Measurements from ENCODE around the gene ARHGAP10.

Gene ARHGAP10

DNA sequence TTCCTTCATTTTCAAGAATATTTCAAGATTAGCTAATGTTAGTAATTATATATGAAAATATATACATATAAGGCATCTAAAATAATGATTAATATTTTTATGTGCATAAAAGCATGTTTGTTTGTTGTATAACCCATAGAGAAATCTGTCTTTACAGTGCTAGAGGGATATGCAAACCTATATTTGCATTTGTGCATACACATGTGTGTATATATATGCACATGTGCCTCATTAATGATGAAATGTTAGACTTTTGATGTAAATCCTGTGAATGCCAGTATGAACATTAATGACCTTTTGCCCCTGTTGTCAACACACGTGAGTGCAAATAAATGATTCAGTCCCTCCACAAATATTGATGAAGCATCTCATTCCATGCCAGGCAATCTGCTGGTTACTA lies 197.9 kb downstream of the ARHGAP10 start:
- Histone ChIP-seq H3K4me2 (ENCODE audit: low read length) (no peak overlapping the region), H3K79me2 (ENCODE audit: control insufficient read depth, low read length) (no peaks in the 10 kb centered on the region), H3K27me3 (ENCODE audit: control insufficient read depth, low read length) (no peaks in the 10 kb centered on the region), H3K36me3 (ENCODE audit: control insufficient read depth, low read length) (no peaks in the 10 kb centered on the region), H3K27ac (ENCODE audit: low read depth, low read length) (no peak overlapping the region), H4K20me1 (ENCODE audit: control insufficient read depth, insufficient read depth, low read depth, low read length) (no peaks in the 10 kb centered on the region), H3K4me3 (ENCODE audit: low read length) (no peak overlapping the region), H3K9me2 (replicated peaks; ENCODE audit: control insufficient read depth, low read length) (no peaks in the 10 kb centered on the region), H3K4me1 (ENCODE audit: control insufficient read depth, low read length) (no peaks in the 10 kb centered on the region), H3K9me3 (ENCODE audit: control insufficient read depth, insufficient read depth, low read length) (no peaks in the 10 kb centered on the region), H3F3A (ENCODE audit: control insufficient read depth, insufficient read depth) (no peaks in the 10 kb centered on the region)
- no peak for TF ChIP-seq CTCF (IDR thresholded peaks at IDR 0.05; ENCODE audit: low read depth, low read length, poor library complexity, severe bottlenecking)
- no peak for TF ChIP-seq EZH2phosphoT487 (IDR thresholded peaks at IDR 0.05; ENCODE audit: borderline replicate concordance, low read length)

GRCh38 chr4:147933316-147933715 lies 201.4 kb downstream of the ARHGAP10 start:
- H3K4me2 ChIP-seq (ENCODE audit: low read length) = no peak overlapping the region
- H3F3A ChIP-seq (ENCODE audit: control insufficient read depth, insufficient read depth) = no peaks in the 10 kb centered on the region
- no peaks in the 10 kb centered on the region for H3K27me3 ChIP-seq (ENCODE audit: control insufficient read depth, low read length)
- no peak overlapping the region for H3K4me3 ChIP-seq (ENCODE audit: low read length)
- no peaks in the 10 kb centered on the region for H3K9me3 ChIP-seq (ENCODE audit: control insufficient read depth, insufficient read depth, low read length)
- H3K36me3 ChIP-seq (ENCODE audit: control insufficient read depth, low read length) = no peaks in the 10 kb centered on the region
- no peaks in the 10 kb centered on the region for H3K79me2 ChIP-seq (ENCODE audit: control insufficient read depth, low read length)
- H3K27ac ChIP-seq (ENCODE audit: low read depth, low read length) = no peak overlapping the region
- TF ChIP-seq CTCF (IDR thresholded peaks at IDR 0.05; ENCODE audit: low read depth, low read length, poor library complexity, severe bottlenecking) (no peak), EZH2phosphoT487 (IDR thresholded peaks at IDR 0.05; ENCODE audit: borderline replicate concordance, low read length) (no peak)
- no peaks in the 10 kb centered on the region for H4K20me1 ChIP-seq (ENCODE audit: control insufficient read depth, insufficient read depth, low read depth, low read length)
- no peaks in the 10 kb centered on the region for H3K9me2 ChIP-seq (replicated peaks; ENCODE audit: control insufficient read depth, low read length)
- no peaks in the 10 kb centered on the region for H3K4me1 ChIP-seq (ENCODE audit: control insufficient read depth, low read length)

DNA sequence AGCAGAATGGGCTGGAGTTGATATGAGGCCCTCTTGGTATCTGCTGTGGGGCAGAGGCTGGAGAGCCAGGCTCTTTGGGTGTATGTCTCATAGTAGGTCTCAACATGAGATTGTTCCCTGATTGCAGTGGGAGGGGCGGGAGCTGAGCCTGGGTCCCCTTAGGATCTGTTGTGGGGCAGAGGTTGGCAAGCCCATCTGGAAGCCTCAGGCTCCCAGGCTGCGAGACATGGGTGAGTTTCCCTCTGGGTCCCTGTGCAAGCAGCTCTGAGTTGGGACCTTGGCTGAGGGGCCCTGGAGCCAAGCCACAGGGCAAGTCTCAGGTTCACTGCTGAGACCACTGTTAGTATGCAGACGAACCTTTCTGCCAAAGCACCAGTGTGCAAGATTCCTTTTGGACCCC lies 201.9 kb downstream of the ARHGAP10 start:
- Histone ChIP-seq H3K79me2 (ENCODE audit: control insufficient read depth, low read length) (no peaks in the 10 kb centered on the region), H3K9me2 (replicated peaks; ENCODE audit: control insufficient read depth, low read length) (no peaks in the 10 kb centered on the region), H3F3A (ENCODE audit: control insufficient read depth, insufficient read depth) (no peaks in the 10 kb centered on the region), H3K36me3 (ENCODE audit: control insufficient read depth, low read length) (no peaks in the 10 kb centered on the region), H3K4me2 (ENCODE audit: low read length) (no peak overlapping the region), H3K9me3 (ENCODE audit: control insufficient read depth, insufficient read depth, low read length) (no peaks in the 10 kb centered on the region), H3K27me3 (ENCODE audit: control insufficient read depth, low read length) (no peaks in the 10 kb centered on the region), H3K4me1 (ENCODE audit: control insufficient read depth, low read length) (no peaks in the 10 kb centered on the region), H3K4me3 (ENCODE audit: low read length) (no peak overlapping the region), H4K20me1 (ENCODE audit: control insufficient read depth, insufficient read depth, low read depth, low read length) (no peaks in the 10 kb centered on the region), H3K27ac (ENCODE audit: low read depth, low read length) (no peak overlapping the region)
- no peak for TF ChIP-seq CTCF (IDR thresholded peaks at IDR 0.05; ENCODE audit: low read depth, low read length, poor library complexity, severe bottlenecking)
- no peak for TF ChIP-seq EZH2phosphoT487 (IDR thresholded peaks at IDR 0.05; ENCODE audit: borderline replicate concordance, low read length)

- Histone ChIP-seq H3K27me3 (ENCODE audit: control insufficient read depth, low read length) (no peaks in the 10 kb centered on the region), H3K4me2 (ENCODE audit: low read length) (no peak overlapping the region), H4K20me1 (ENCODE audit: control insufficient read depth, insufficient read depth, low read depth, low read length) (no peaks in the 10 kb centered on the region), H3K36me3 (ENCODE audit: control insufficient read depth, low read length) (no peaks in the 10 kb centered on the region), H3K9me3 (ENCODE audit: control insufficient read depth, insufficient read depth, low read length) (no peaks in the 10 kb centered on the region), H3K4me1 (ENCODE audit: control insufficient read depth, low read length) (peaks cover 10% of the 10 kb centered on the region), H3K27ac (ENCODE audit: low read depth, low read length) (no peak overlapping the region), H3K9me2 (replicated peaks; ENCODE audit: control insufficient read depth, low read length) (no peaks in the 10 kb centered on the region), H3F3A (ENCODE audit: control insufficient read depth, insufficient read depth) (no peaks in the 10 kb centered on the region), H3K4me3 (ENCODE audit: low read length) (no peak overlapping the region), H3K79me2 (ENCODE audit: control insufficient read depth, low read length) (no peaks in the 10 kb centered on the region)
- TF ChIP-seq CTCF (IDR thresholded peaks at IDR 0.05; ENCODE audit: low read depth, low read length, poor library complexity, severe bottlenecking) (no peak), EZH2phosphoT487 (IDR thresholded peaks at IDR 0.05; ENCODE audit: borderline replicate concordance, low read length) (no peak)
Measured at GRCh38 chr4:147938496-147938895, 206.6 kb downstream of the ARHGAP10 start.
